Measurements from ENCODE around the gene CST7. TPM values are rescaled to one million over a fixed set of nuclear protein-coding genes. Genes with fewer than 3 reads are reported as not detected.

Gene CST7
- total and polyA plus RNA-seq, 10 of the 15 experiments (the other 5 are each of a cell fraction or from before 2014, with no cell fraction given), result 0.69 TPM; not detected in 9

GRCh38 chr20:24979036-24979960, 30.2 kb downstream of the CST7 start:
- ChIA-PET POLR2A (no interaction called here), CTCF (no interaction called here), RAD21 (ENCODE audit: unreplicated experiment) (no interaction called here), SMC1A (ENCODE audit: uncharacterized antibody, unreplicated experiment) (interaction anchor here (2.1 kb wide), 1 partner anchor 9 kb away, joined by 4 read pairs; no protein-coding TSS in a partner anchor)
- Histone ChIP-seq H2AFZ (ENCODE audit: control insufficient read depth, low read depth, low read length) (no peak overlapping the region), H3K36me3 (ENCODE audit: control insufficient read depth in 2 of 2, insufficient read depth in 2 of 2, low read length in 1 of 2) (peaks cover 16% of the 10 kb centered on the region in 2 experiments), H3K4me1 (ENCODE audit: control insufficient read depth, insufficient read depth, low read length) (no peaks in the 10 kb centered on the region), H3K4me3 (no peak overlapping the region), H3K9me3 (replicated peaks; ENCODE audit: control insufficient read depth, insufficient read depth, low read length) (peaks cover 17% of the 10 kb centered on the region; the same call in 2 of the 3 replicates), H3K4me2 (ENCODE audit: control insufficient read depth, insufficient read depth) (no peak overlapping the region), H3K27ac (ENCODE audit: control insufficient read depth, insufficient read depth) (no peak overlapping the region), H3K79me2 (ENCODE audit: control insufficient read depth, insufficient read depth, low read length) (no peaks in the 10 kb centered on the region; the same call in 1 of the 2 replicates), H3K9ac (ENCODE audit: control insufficient read depth, insufficient read depth, low read length) (no peak overlapping the region), H3K27me3 (replicated peaks in 1 of 2; ENCODE audit: control insufficient read depth in 2 of 2, insufficient read depth in 2 of 2, low read length in 1 of 2) (no peaks in the 10 kb centered on the region), H4K20me1 (ENCODE audit: control insufficient read depth, insufficient read depth) (no peaks in the 10 kb centered on the region)
- intact Hi-C loops (cut with micrococcal nuclease; ENCODE audit: unreplicated experiment) (no loop called here), in situ Hi-C loops (cut with MboI) (no loop called here)
- no TSS peak for BruUV-seq (replicated peaks)
- 96% methylated on average over 15 of the region's 15 CpGs for WGBS (ENCODE audit: insufficient coverage, insufficient replicate concordance, low lambda C conversion rate, missing lambda C conversion rate)
- DNase-seq (ENCODE audit: low read depth, low spot score), result no peak
- no peak for ATAC-seq
- TF ChIP-seq MYB (IDR thresholded peaks at IDR 0.05; ENCODE audit: borderline replicate concordance, low read depth, low read length), result no peak
- FAIRE-seq, result no peak

GRCh38 chr20:24980291-24981053, 31.4 kb downstream of the CST7 start:
- Histone ChIP-seq H3K4me1 (ENCODE audit: control insufficient read depth, insufficient read depth, low read length) (no peaks in the 10 kb centered on the region), H3K36me3 (ENCODE audit: control insufficient read depth in 2 of 2, insufficient read depth in 2 of 2, low read length in 1 of 2) (peaks cover 16% of the 10 kb centered on the region in 2 experiments), H3K9ac (ENCODE audit: control insufficient read depth, insufficient read depth, low read length) (no peak overlapping the region), H3K27ac (ENCODE audit: control insufficient read depth, insufficient read depth) (no peak overlapping the region), H2AFZ (ENCODE audit: control insufficient read depth, low read depth, low read length) (no peak overlapping the region), H3K4me3 (no peak overlapping the region), H3K79me2 (ENCODE audit: control insufficient read depth, insufficient read depth, low read length) (peaks cover 4% of the 10 kb centered on the region), H3K27me3 (replicated peaks in 1 of 2; ENCODE audit: control insufficient read depth in 2 of 2, insufficient read depth in 2 of 2, low read length in 1 of 2) (no peaks in the 10 kb centered on the region), H3K4me2 (ENCODE audit: control insufficient read depth, insufficient read depth) (no peak overlapping the region), H4K20me1 (ENCODE audit: control insufficient read depth, insufficient read depth) (no peaks in the 10 kb centered on the region), H3K9me3 (replicated peaks; ENCODE audit: control insufficient read depth, insufficient read depth, low read length) (peaks cover 17% of the 10 kb centered on the region; the same call in 2 of the 3 replicates)
- in situ Hi-C loops (cut with MboI) (no loop called here), intact Hi-C loops (cut with micrococcal nuclease; ENCODE audit: unreplicated experiment) (no loop called here)
- no peak for FAIRE-seq
- no peak for ATAC-seq
- ChIA-PET RAD21 (ENCODE audit: unreplicated experiment) (no interaction called here), SMC1A (ENCODE audit: uncharacterized antibody, unreplicated experiment) (interaction anchor here (1.1 kb wide), 1 partner anchor 10 kb away, joined by 3 read pairs; no protein-coding TSS in a partner anchor), CTCF (no interaction called here), POLR2A (interaction anchor here (1.0 kb wide), 1 partner anchor 10 kb away, joined by 3 read pairs; no protein-coding TSS in a partner anchor)
- WGBS (ENCODE audit: insufficient coverage, insufficient replicate concordance, low lambda C conversion rate, missing lambda C conversion rate), result 97% methylated on average over 34 of the region's 34 CpGs
- peak; percentile 91 for TF ChIP-seq BCL3 (IDR thresholded peaks at IDR 0.05; ENCODE audit: borderline replicate concordance, insufficient read depth, low read depth, low read length, poor library complexity, severe bottlenecking)
- TF ChIP-seq CEBPB (IDR thresholded peaks at IDR 0.05; ENCODE audit: borderline replicate concordance in 1 of 2, low read depth in 2 of 2, low read length in 2 of 2), result no peak
- TF ChIP-seq PBX3 (IDR thresholded peaks at IDR 0.05; ENCODE audit: insufficient replicate concordance, low read depth, low read length), result peak; percentile 5
- TF ChIP-seq HSF1 (IDR thresholded peaks at IDR 0.05; ENCODE audit: low read depth, low read length), result no peak
- no peak for DNase-seq (ENCODE audit: low read depth, low spot score)
- no TSS peak for BruUV-seq (replicated peaks)
